Adipose tissue (tissue), 3 donors: ENCODE results near the gene FKBP15. TPM values are rescaled to one million over a fixed set of nuclear protein-coding genes. Genes with fewer than 3 reads are reported as not detected.

Experiments
- H3K27ac ChIP-seq: one replicate; pipeline ENCODE4 v1.5.1; 2013; ENCODE audit warnings: low read depth, low read length
- WGBS, 3 donors: extraction: QIAGEN DNeasy Blood & Tissue Kit; methylation state at CpG; one replicate each; pipeline ENCODE4 v1.1.7; 2013; 5-methylcytosine and 5-hydroxymethylcytosine counted together
- polyA plus RNA-seq, 3 donors: library from polyadenylated mRNA; stranded (reverse); fragments of 200-250 nt; gene quantifications; one replicate each; pipeline ENCODE4 v1.2.3, GENCODE V29; 2013
- donor health status: healthy with polysubstance abuse.
- donor health status: Bipolar disorder and iron deficiency.
- donor health status: healthy.

FKBP15 gene
- polyA plus RNA-seq, 3 donors: 7.9 to 13.9 (median 12.9) TPM

GRCh38 chr9:113199683-113200329 is 21.3 kb downstream of the FKBP15 start:
- H3K27ac ChIP-seq: no peak overlapping the region
- 72 to 90% (median 85%) methylated on average over 4 of the region's 4 CpGs for WGBS, 3 donors

- WGBS, 3 donors: 40 to 71% (median 67%) methylated on average over 2 of the region's 2 CpGs
- no peak overlapping the region for H3K27ac ChIP-seq
Measured at GRCh38 chr9:113192455-113192854, 28.6 kb downstream of the FKBP15 start.

GRCh38 chr9:113187929-113188595 is 33.0 kb downstream of the FKBP15 start:
- 44 to 90% (median 60%) methylated on average over 9 of the region's 9 CpGs for WGBS, 3 donors
- H3K27ac ChIP-seq: no peak overlapping the region

- H3K27ac ChIP-seq: no peak overlapping the region
- 94 to 98% (median 96%) methylated on average over 7 of the region's 7 CpGs for WGBS, 3 donors
Measured at GRCh38 chr9:113186137-113186755, 34.8 kb downstream of the FKBP15 start.

GRCh38 chr9:113185271-113185670 is 35.8 kb downstream of the FKBP15 start:
- WGBS, 3 donors: 85 to 90% (median 88%) methylated on average over 4 of the region's 4 CpGs
- no peak overlapping the region for H3K27ac ChIP-seq

GRCh38 chr9:113184539-113184938 is 36.5 kb downstream of the FKBP15 start:
- WGBS, 3 donors: 79 to 82% (median 80%) methylated on average over 2 of the region's 2 CpGs
- no peak overlapping the region for H3K27ac ChIP-seq

GRCh38 chr9:113183956-113184488 is 37.1 kb downstream of the FKBP15 start:
- 95 to 98% (median 98%) methylated on average over 2 of the region's 2 CpGs for whole genome bisulfite sequencing, 3 donors
- no peak overlapping the region for H3K27ac ChIP-seq

- H3K27ac ChIP-seq: no peak overlapping the region
Measured at GRCh38 chr9:113181165-113181564, 39.9 kb downstream of the FKBP15 start.

GRCh38 chr9:113179839-113180238 is 41.2 kb downstream of the FKBP15 start:
- WGBS, 3 donors: 83 to 94% (median 91%) methylated on average over 1 of the region's 1 CpG

GRCh38 chr9:113178087-113178486 is 43.0 kb downstream of the FKBP15 start:
- H3K27ac ChIP-seq: no peak overlapping the region
- WGBS, 3 donors: 88 to 100% (median 93%) methylated on average over 1 of the region's 1 CpG

More at GRCh38 chr9:113179839-113180238, 41.2 kb downstream of the FKBP15 start:
- no peak overlapping the region for H3K27ac ChIP-seq

GRCh38 chr9:113177251-113177650 is 43.8 kb downstream of the FKBP15 start:
- no peak overlapping the region for H3K27ac ChIP-seq
- WGBS, 3 donors: 94 to 98% (median 96%) methylated on average over 2 of the region's 2 CpGs

GRCh38 chr9:113176803-113177202 is 44.3 kb downstream of the FKBP15 start:
- 79 to 98% (median 85%) methylated on average over 6 of the region's 6 CpGs for WGBS, 3 donors

GRCh38 chr9:113173341-113173740 is 47.7 kb downstream of the FKBP15 start:
- 92 to 99% (median 94%) methylated on average over 3 of the region's 3 CpGs for WGBS, 3 donors
- H3K27ac ChIP-seq: no peak overlapping the region

More at GRCh38 chr9:113176803-113177202, 44.3 kb downstream of the FKBP15 start:
- no peak overlapping the region for H3K27ac ChIP-seq

- no peak overlapping the region for H3K27ac ChIP-seq
- WGBS, 3 donors: 94 to 98% (median 95%) methylated on average over 5 of the region's 5 CpGs
Measured at GRCh38 chr9:113168809-113169208, 52.3 kb downstream of the FKBP15 start.

GRCh38 chr9:113166039-113166438 is 55.0 kb downstream of the FKBP15 start:
- H3K27ac ChIP-seq: no peak overlapping the region
- WGBS, 3 donors: 95 to 98% (median 96%) methylated on average over 4 of the region's 4 CpGs

- H3K27ac ChIP-seq: no peak overlapping the region
- 59 to 80% (median 73%) methylated on average over 4 of the region's 4 CpGs for WGBS, 3 donors
Measured at GRCh38 chr9:113164536-113165300, 56.4 kb downstream of the FKBP15 start.

GRCh38 chr9:113163001-113163400 is 58.1 kb downstream of the FKBP15 start:
- WGBS, 3 donors: 62 to 67% (median 63%) methylated on average over 3 of the region's 3 CpGs
- H3K27ac ChIP-seq: no peak overlapping the region

- 40 to 51% (median 45%) methylated on average over 3 of the region's 3 CpGs for WGBS, 3 donors
- H3K27ac ChIP-seq: no peak overlapping the region
Measured at GRCh38 chr9:113160571-113160970, 60.5 kb downstream of the FKBP15 start.

- WGBS, 3 donors: 67 to 87% (median 83%) methylated on average over 5 of the region's 5 CpGs
Measured at GRCh38 chr9:113158446-113158845, 62.6 kb downstream of the FKBP15 start.

More at GRCh38 chr9:113158446-113158845, 62.6 kb downstream of the FKBP15 start:
- H3K27ac ChIP-seq: no peak overlapping the region
